GM23338 (cell line): ENCODE results near the gene COL21A1. TPM values are rescaled to one million over a fixed set of nuclear protein-coding genes. Genes with fewer than 3 reads are reported as not detected.

ENCODE experiments used
- ATAC-seq: fragments of 200-7000 bp; cut with Tn5 transposase; 3 replicates; pipeline ENCODE4 v1.9.1; 2020
- DNase-seq: peaks from one replicate; pipeline ENCODE4 v3.0.0-alpha.2; 2015; ENCODE audit warnings: low spot score
- H2AFZ ChIP-seq: fragments of 200-600 bp; sonication (generic); 2 replicates; pipeline ENCODE4 v1.8.0; 2016; ENCODE audit warnings: antibody characterized with exemption, mild to moderate bottlenecking, moderate library complexity
- H3F3A ChIP-seq: fragments of 200-600 bp; sonication (generic); replicated peaks from 2 replicates; pipeline ENCODE4 v1.8.0; 2017; ENCODE audit warnings: antibody characterized with exemption, mixed run types, low read depth
- H3K27ac ChIP-seq: fragments of 200-600 bp; sonication (generic); 2 replicates; pipeline ENCODE4 v1.6.1; 2016; ENCODE audit warnings: low read depth
- H3K27me3 ChIP-seq: fragments of 200-600 bp; sonication (generic); 2 replicates; pipeline ENCODE4 v1.8.0; 2016; ENCODE audit warnings: mild to moderate bottlenecking, mixed run types, moderate library complexity; ENCODE audit not compliant: insufficient read depth
- H3K36me3 ChIP-seq: fragments of 200-600 bp; sonication (generic); 2 replicates; pipeline ENCODE4 v1.8.0; 2016; ENCODE audit warnings: mild to moderate bottlenecking; ENCODE audit not compliant: insufficient read depth
- H3K4me1 ChIP-seq: fragments of 200-600 bp; sonication (generic); 2 replicates; pipeline ENCODE4 v1.8.0; 2016; ENCODE audit warnings: mild to moderate bottlenecking, moderate library complexity; ENCODE audit not compliant: insufficient read depth
- H3K4me2 ChIP-seq: fragments of 200-600 bp; sonication (generic); 2 replicates; pipeline ENCODE4 v1.7.1; 2017; ENCODE audit warnings: mixed run types
- H3K4me3 ChIP-seq: fragments of 200-600 bp; sonication (generic); 2 replicates; pipeline ENCODE4 v1.6.1; 2016; ENCODE audit warnings: mixed run types
- H3K79me2 ChIP-seq: fragments of 200-600 bp; sonication (generic); replicated peaks from 2 replicates; pipeline ENCODE4 v1.8.0; 2017; ENCODE audit warnings: mild to moderate bottlenecking; ENCODE audit not compliant: insufficient read depth
- H3K9me2 ChIP-seq: fragments of 200-600 bp; sonication (generic); 2 replicates; pipeline ENCODE4 v1.8.0; 2017; ENCODE audit not compliant: insufficient read depth
- H4K20me1 ChIP-seq: fragments of 200-600 bp; sonication (generic); replicated peaks from 2 replicates; pipeline ENCODE4 v1.8.0; 2017; ENCODE audit warnings: mild to moderate bottlenecking; ENCODE audit not compliant: insufficient read depth
- H3K27ac Mint-ChIP-seq: 2 replicates; pipeline ENCODE4 v1.8.0; 2020; ENCODE audit warnings: inconsistent platforms, mild to moderate bottlenecking, moderate library complexity, mixed read lengths
- H3K27me3 Mint-ChIP-seq: 3 replicates; pipeline ENCODE4 v1.8.0; 2022; ENCODE audit warnings: low read depth, mild to moderate bottlenecking, moderate library complexity, mixed read lengths, inconsistent platforms; ENCODE audit not compliant: insufficient read depth, poor library complexity
- H3K36me3 Mint-ChIP-seq: 3 replicates; pipeline ENCODE4 v1.8.0; 2021; ENCODE audit warnings: low read depth, mild to moderate bottlenecking, inconsistent platforms, moderate library complexity, mixed read lengths
- H3K4me1 Mint-ChIP-seq: 3 replicates; pipeline ENCODE4 v1.8.0; 2020; ENCODE audit warnings: mild to moderate bottlenecking, inconsistent platforms, mixed read lengths
- H3K4me3 Mint-ChIP-seq: 3 replicates; pipeline ENCODE4 v1.8.0; 2021; ENCODE audit warnings: moderate library complexity, mild to moderate bottlenecking, inconsistent platforms, mixed read lengths
- H3K9me3 Mint-ChIP-seq: 3 replicates; pipeline ENCODE4 v1.8.0; 2020; ENCODE audit warnings: moderate library complexity, mild to moderate bottlenecking, inconsistent platforms, mixed read lengths
- CREB1 ChIP-seq: fragments of 250-450 bp; sonication (Bioruptor Pico); IDR thresholded peaks from 2 replicates; pipeline ENCODE4 v1.5.0; 2020; ENCODE audit warnings: low read depth, mild to moderate bottlenecking, moderate library complexity
- EZH2 ChIP-seq: fragments of 200-600 bp; sonication (generic); IDR thresholded peaks from one replicate; pipeline ENCODE4 v1.8.0; 2017; ENCODE audit warnings: antibody characterized with exemption, mild to moderate bottlenecking, low read depth; ENCODE audit not compliant: unreplicated experiment
- EZH2phosphoT487 ChIP-seq: fragments of 200-600 bp; sonication (generic); IDR thresholded peaks from one replicate; pipeline ENCODE4 v1.8.1; 2018; ENCODE audit warnings: antibody characterized with exemption; ENCODE audit not compliant: unreplicated experiment
- JUNB ChIP-seq: IDR thresholded peaks from one replicate; pipeline ENCODE4 v1.6.1; 2016; ENCODE audit warnings: antibody characterized with exemption; ENCODE audit not compliant: unreplicated experiment
- NANOG ChIP-seq: IDR thresholded peaks from 2 replicates; pipeline ENCODE4 v1.6.1; 2016; ENCODE audit warnings: antibody characterized with exemption, borderline replicate concordance
- POLR2AphosphoS5 ChIP-seq: IDR thresholded peaks from 2 replicates; pipeline ENCODE4 v1.6.1; 2016; ENCODE audit warnings: antibody characterized with exemption, low read depth
- STAT1 ChIP-seq: IDR thresholded peaks from one replicate; pipeline ENCODE4 v1.6.1; 2016; ENCODE audit warnings: antibody characterized with exemption; ENCODE audit not compliant: unreplicated experiment
- ZNF114 ChIP-seq: fragments of 250-450 bp; sonication (Bioruptor Pico); IDR thresholded peaks from 2 replicates; pipeline ENCODE4 v1.5.0; 2020; ENCODE audit warnings: mild to moderate bottlenecking, moderate library complexity
- ZNF331 ChIP-seq: fragments of 250-450 bp; sonication (Bioruptor Pico); IDR thresholded peaks from 2 replicates; pipeline ENCODE4 v1.5.0; 2020; ENCODE audit warnings: low read depth, mild to moderate bottlenecking, moderate library complexity
- ZNF462 ChIP-seq: fragments of 250-450 bp; sonication (Bioruptor Pico); IDR thresholded peaks from 2 replicates; pipeline ENCODE4 v1.5.0; 2020; ENCODE audit warnings: mild to moderate bottlenecking, moderate library complexity
- polyA plus RNA-seq: library from polyadenylated mRNA; unstranded; fragments of >200 nt; fragmentation: Nextera tagmentation; extraction: Ambion mirVana; gene quantifications from 2 replicates; pipeline ENCODE4 v1.2.1, GENCODE V29; 2016
- total RNA-seq: library from RNA; depleted of rRNA; stranded (reverse); fragments of >200 nt; shearing (Covaris generic); gene quantifications from 2 replicates; pipeline ENCODE4 v1.2.3, GENCODE V29; 2014
- TF ChIP-seq, protein P1 (sequence below): IDR thresholded peaks from one replicate; pipeline ENCODE4 v1.6.1; 2018; ENCODE audit warnings: antibody characterized with exemption; ENCODE audit not compliant: unreplicated experiment
- TF ChIP-seq, protein P2 (sequence below), 2 experiments: fragments of 200-600 bp in 1 of 2; sonication (generic) in 1 of 2; conservative IDR thresholded peaks; 2 replicates each; pipeline versions ENCODE4 v1.5.1 to v1.6.1; 2016 to 2017; ENCODE audit warnings: antibody characterized with exemption in 2 of 2, low read depth in 2 of 2, mild to moderate bottlenecking in 2 of 2, moderate library complexity in 1 of 2
- TF ChIP-seq, protein P3 (sequence below): IDR thresholded peaks from 2 replicates; pipeline ENCODE4 v1.6.1; 2016; ENCODE audit warnings: antibody characterized with exemption

Gene COL21A1
- total and polyA plus RNA-seq, 2 experiments from 2014 or later = 5.0 to 6.2 TPM

DNA sequence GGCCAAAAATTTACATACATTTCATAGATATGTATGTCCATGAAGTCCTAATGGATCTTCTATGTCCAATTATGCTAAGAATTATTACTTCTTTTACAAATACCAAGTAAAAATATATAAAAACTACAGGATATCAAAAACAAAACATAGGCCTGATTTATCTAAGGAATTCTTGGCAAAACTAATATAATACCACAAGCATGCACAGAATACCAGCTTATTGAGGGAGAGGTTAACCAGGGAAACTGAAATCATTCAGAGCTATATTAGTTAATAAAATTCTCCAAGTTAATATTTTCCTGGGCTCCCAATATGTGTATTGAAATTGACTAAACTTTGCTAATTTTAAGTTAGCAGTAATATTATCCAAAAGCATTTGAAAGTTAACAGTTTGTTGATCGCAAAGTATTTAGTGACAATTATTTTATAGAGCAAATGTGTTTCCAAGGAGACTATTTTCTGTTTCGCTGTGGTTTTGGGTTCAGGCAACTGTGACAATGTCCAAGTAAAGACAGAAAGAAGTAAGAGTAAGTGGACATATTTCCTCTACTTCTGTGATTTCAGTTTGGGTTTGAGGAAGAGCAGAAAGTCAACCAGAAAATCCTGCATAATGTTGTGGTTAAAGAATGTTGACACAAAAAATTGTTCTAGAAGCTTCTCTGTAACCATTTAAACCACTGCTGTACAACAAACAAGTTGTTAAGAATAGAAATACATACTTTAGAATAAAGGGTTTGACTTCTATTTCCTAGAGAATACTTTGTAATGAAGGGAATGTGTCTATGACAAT, 167.4 kb downstream of the COL21A1 start:
- H3K27me3 Mint-ChIP-seq = no peaks in the 10 kb centered on the region
- no peak overlapping the region for H3K4me2 ChIP-seq
- TF ChIP-seq CREB1 (no peak), POLR2AphosphoS5 (no peak), STAT1 (no peak), NANOG (no peak), ZNF462 (CRISPR knock-in tag) (no peak), ZNF114 (CRISPR knock-in tag) (no peak), EZH2 (no peak), JUNB (no peak), ZNF331 (no peak), EZH2phosphoT487 (no peak)
- TF ChIP-seq, protein P1, sequence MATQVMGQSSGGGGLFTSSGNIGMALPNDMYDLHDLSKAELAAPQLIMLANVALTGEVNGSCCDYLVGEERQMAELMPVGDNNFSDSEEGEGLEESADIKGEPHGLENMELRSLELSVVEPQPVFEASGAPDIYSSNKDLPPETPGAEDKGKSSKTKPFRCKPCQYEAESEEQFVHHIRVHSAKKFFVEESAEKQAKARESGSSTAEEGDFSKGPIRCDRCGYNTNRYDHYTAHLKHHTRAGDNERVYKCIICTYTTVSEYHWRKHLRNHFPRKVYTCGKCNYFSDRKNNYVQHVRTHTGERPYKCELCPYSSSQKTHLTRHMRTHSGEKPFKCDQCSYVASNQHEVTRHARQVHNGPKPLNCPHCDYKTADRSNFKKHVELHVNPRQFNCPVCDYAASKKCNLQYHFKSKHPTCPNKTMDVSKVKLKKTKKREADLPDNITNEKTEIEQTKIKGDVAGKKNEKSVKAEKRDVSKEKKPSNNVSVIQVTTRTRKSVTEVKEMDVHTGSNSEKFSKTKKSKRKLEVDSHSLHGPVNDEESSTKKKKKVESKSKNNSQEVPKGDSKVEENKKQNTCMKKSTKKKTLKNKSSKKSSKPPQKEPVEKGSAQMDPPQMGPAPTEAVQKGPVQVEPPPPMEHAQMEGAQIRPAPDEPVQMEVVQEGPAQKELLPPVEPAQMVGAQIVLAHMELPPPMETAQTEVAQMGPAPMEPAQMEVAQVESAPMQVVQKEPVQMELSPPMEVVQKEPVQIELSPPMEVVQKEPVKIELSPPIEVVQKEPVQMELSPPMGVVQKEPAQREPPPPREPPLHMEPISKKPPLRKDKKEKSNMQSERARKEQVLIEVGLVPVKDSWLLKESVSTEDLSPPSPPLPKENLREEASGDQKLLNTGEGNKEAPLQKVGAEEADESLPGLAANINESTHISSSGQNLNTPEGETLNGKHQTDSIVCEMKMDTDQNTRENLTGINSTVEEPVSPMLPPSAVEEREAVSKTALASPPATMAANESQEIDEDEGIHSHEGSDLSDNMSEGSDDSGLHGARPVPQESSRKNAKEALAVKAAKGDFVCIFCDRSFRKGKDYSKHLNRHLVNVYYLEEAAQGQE = no peak
- TF ChIP-seq, protein P2, sequence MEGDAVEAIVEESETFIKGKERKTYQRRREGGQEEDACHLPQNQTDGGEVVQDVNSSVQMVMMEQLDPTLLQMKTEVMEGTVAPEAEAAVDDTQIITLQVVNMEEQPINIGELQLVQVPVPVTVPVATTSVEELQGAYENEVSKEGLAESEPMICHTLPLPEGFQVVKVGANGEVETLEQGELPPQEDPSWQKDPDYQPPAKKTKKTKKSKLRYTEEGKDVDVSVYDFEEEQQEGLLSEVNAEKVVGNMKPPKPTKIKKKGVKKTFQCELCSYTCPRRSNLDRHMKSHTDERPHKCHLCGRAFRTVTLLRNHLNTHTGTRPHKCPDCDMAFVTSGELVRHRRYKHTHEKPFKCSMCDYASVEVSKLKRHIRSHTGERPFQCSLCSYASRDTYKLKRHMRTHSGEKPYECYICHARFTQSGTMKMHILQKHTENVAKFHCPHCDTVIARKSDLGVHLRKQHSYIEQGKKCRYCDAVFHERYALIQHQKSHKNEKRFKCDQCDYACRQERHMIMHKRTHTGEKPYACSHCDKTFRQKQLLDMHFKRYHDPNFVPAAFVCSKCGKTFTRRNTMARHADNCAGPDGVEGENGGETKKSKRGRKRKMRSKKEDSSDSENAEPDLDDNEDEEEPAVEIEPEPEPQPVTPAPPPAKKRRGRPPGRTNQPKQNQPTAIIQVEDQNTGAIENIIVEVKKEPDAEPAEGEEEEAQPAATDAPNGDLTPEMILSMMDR (conservative IDR thresholded peaks at IDR 0.05; ENCODE audit: low read depth in 2 of 2) = no peak
- TF ChIP-seq, protein P3, sequence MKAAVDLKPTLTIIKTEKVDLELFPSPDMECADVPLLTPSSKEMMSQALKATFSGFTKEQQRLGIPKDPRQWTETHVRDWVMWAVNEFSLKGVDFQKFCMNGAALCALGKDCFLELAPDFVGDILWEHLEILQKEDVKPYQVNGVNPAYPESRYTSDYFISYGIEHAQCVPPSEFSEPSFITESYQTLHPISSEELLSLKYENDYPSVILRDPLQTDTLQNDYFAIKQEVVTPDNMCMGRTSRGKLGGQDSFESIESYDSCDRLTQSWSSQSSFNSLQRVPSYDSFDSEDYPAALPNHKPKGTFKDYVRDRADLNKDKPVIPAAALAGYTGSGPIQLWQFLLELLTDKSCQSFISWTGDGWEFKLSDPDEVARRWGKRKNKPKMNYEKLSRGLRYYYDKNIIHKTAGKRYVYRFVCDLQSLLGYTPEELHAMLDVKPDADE = no peak
- H3K9me3 Mint-ChIP-seq = peaks cover 10% of the 10 kb centered on the region; the same call in 2 of the 3 replicates
- no peaks in the 10 kb centered on the region for H3K79me2 ChIP-seq
- no peak overlapping the region for H2AFZ ChIP-seq
- H4K20me1 ChIP-seq = no peaks in the 10 kb centered on the region
- no peak overlapping the region for H3K27ac ChIP-seq
- no peak overlapping the region for H3K27ac Mint-ChIP-seq
- H3K9me2 ChIP-seq = no peaks in the 10 kb centered on the region
- H3F3A ChIP-seq = no peaks in the 10 kb centered on the region
- ATAC-seq (no peak), DNase-seq (no peak)
- H3K36me3 Mint-ChIP-seq = peaks cover 10% of the 10 kb centered on the region; the same call in 2 of the 3 replicates
- H3K4me3 ChIP-seq = no peak overlapping the region
- H3K4me3 Mint-ChIP-seq = no peak overlapping the region
- H3K4me1 ChIP-seq = no peaks in the 10 kb centered on the region
- H3K4me1 Mint-ChIP-seq = no peaks in the 10 kb centered on the region
- no peaks in the 10 kb centered on the region for H3K36me3 ChIP-seq
- H3K27me3 ChIP-seq = no peaks in the 10 kb centered on the region
